Muscle of arm (tissue), 14 donors: ENCODE measurements around the gene MRPS7. TPM values are rescaled to one million over a fixed set of nuclear protein-coding genes. Genes with fewer than 3 reads are reported as not detected.

Experiments
- DNase-seq: peaks from one replicate; pipeline ENCODE4 v3.0.0-alpha.2; 2013
- long read RNA-seq, 11 donors: transcript quantifications; one replicate each; lab custom pipeline, GENCODE V29; 2026
- polyA plus RNA-seq, 12 donors: library from polyadenylated mRNA; unstranded; fragments of 120-200 nt; gene quantifications; one replicate each; pipeline ENCODE4 v1.2.1, GENCODE V29; 2013; ENCODE audit not compliant: insufficient read length in 12 of 12

MRPS7 gene
- polyA plus RNA-seq, result 10 to 100 TPM in 11 of 12 donors, not detected in 1; 34.6 to 65.3 (median 57.7) TPM
- long read RNA-seq, donor 1, transcript MRPS7-201 (5 exons, 1,406 nt), result major isoform, 40 of 44 reads
- long read RNA-seq, donor 1, partial matches to known transcripts, result 0 of 44 reads
- long read RNA-seq, donor 1, other reads (novel, unspliced or antisense), result 0 of 44 reads
- long read RNA-seq, donor 2, transcript MRPS7-201 (5 exons, 1,406 nt), result major isoform, 54 of 85 reads
- long read RNA-seq, donor 2, partial matches to known transcripts, result 27 of 85 reads
- long read RNA-seq, donor 2, other reads (novel, unspliced or antisense), result 0 of 85 reads
- long read RNA-seq, donor 3, transcript MRPS7-201 (5 exons, 1,406 nt), result major isoform, 25 of 27 reads
- long read RNA-seq, donor 3, partial matches to known transcripts, result 0 of 27 reads
- long read RNA-seq, donor 3, other reads (novel, unspliced or antisense), result 0 of 27 reads
- long read RNA-seq, donor 4, transcript MRPS7-201 (5 exons, 1,406 nt), result major isoform, 13 of 23 reads
- long read RNA-seq, donor 4, partial matches to known transcripts, result 10 of 23 reads
- long read RNA-seq, donor 4, other reads (novel, unspliced or antisense), result 0 of 23 reads
- long read RNA-seq, donor 5, transcript MRPS7-201 (5 exons, 1,406 nt), result major isoform, 56 of 68 reads
- long read RNA-seq, donor 5, transcript MRPS7-203 (4 exons, 1,638 nt), result minor isoform, 6 of 68 reads
- long read RNA-seq, donor 5, partial matches to known transcripts, result 0 of 68 reads
- long read RNA-seq, donor 5, other reads (novel, unspliced or antisense), result 6 of 68 reads
- long read RNA-seq, donor 6, transcript MRPS7-201 (5 exons, 1,406 nt), result major isoform, 24 of 41 reads
- long read RNA-seq, donor 6, partial matches to known transcripts, result 14 of 41 reads
- long read RNA-seq, donor 6, other reads (novel, unspliced or antisense), result 0 of 41 reads
- long read RNA-seq, donor 7, transcript MRPS7-201 (5 exons, 1,406 nt), result major isoform, 20 of 23 reads
- long read RNA-seq, donor 7, partial matches to known transcripts, result 0 of 23 reads
- long read RNA-seq, donor 7, other reads (novel, unspliced or antisense), result 0 of 23 reads
- long read RNA-seq, donor 8, transcript MRPS7-201 (5 exons, 1,406 nt), result major isoform, 49 of 49 reads
- long read RNA-seq, donor 8, partial matches to known transcripts, result 0 of 49 reads
- long read RNA-seq, donor 8, other reads (novel, unspliced or antisense), result 0 of 49 reads
- long read RNA-seq, donor 9, transcript MRPS7-201 (5 exons, 1,406 nt), result major isoform, 35 of 38 reads
- long read RNA-seq, donor 9, partial matches to known transcripts, result 0 of 38 reads
- long read RNA-seq, donor 9, other reads (novel, unspliced or antisense), result 0 of 38 reads
- long read RNA-seq, donor 10, transcript MRPS7-201 (5 exons, 1,406 nt), result major isoform, 46 of 67 reads
- long read RNA-seq, donor 10, partial matches to known transcripts, result 18 of 67 reads
- long read RNA-seq, donor 10, other reads (novel, unspliced or antisense), result 0 of 67 reads
- long read RNA-seq, donor 11, transcript MRPS7-201 (5 exons, 1,406 nt), result major isoform, 41 of 48 reads
- long read RNA-seq, donor 11, partial matches to known transcripts, result 0 of 48 reads
- long read RNA-seq, donor 11, other reads (novel, unspliced or antisense), result 5 of 48 reads

GRCh38 chr17:75261336-75262111 lies at the start of gene MRPS7, which contains the start of gene GGA3:
MRPS7 (plus strand) TSS chr17:75261879; CDS start chr17:75261901, 22 bp downstream.
GGA3 (minus strand) TSS chr17:75261606; CDS start chr17:75261587, 19 bp downstream.
- peak; percentile 97 for DNase-seq

- no peak for DNase-seq
Measured at GRCh38 chr17:75218131-75218530, 43.5 kb upstream of the MRPS7 start.

- DNase-seq, result no peak
Measured at GRCh38 chr17:75219815-75220214, 41.9 kb upstream of the MRPS7 start.

- DNase-seq, result no peak
Measured at GRCh38 chr17:75225016-75225415, 36.7 kb upstream of the MRPS7 start.

- DNase-seq, result no peak
Measured at GRCh38 chr17:75227729-75228128, 34.0 kb upstream of the MRPS7 start.

- DNase-seq, result no peak
Measured at GRCh38 chr17:75228305-75228704, 33.4 kb upstream of the MRPS7 start.

GRCh38 chr17:75228847-75229246 lies 32.8 kb upstream of the MRPS7 start:
- no peak for DNase-seq

GRCh38 chr17:75231071-75231470 lies 30.6 kb upstream of the MRPS7 start:
- no peak for DNase-seq

- DNase-seq, result no peak
Measured at GRCh38 chr17:75231741-75232464, 29.8 kb upstream of the MRPS7 start.

- no peak for DNase-seq
Measured at GRCh38 chr17:75232786-75233185, 28.9 kb upstream of the MRPS7 start.

- DNase-seq, result no peak
Measured at GRCh38 chr17:75237100-75238014, 24.3 kb upstream of the MRPS7 start.

- DNase-seq, result no peak
Measured at GRCh38 chr17:75238020-75238580, 23.6 kb upstream of the MRPS7 start.

- DNase-seq, result no peak
Measured at GRCh38 chr17:75238684-75239191, 22.9 kb upstream of the MRPS7 start.

- DNase-seq, result no peak
Measured at GRCh38 chr17:75239214-75239613, 22.5 kb upstream of the MRPS7 start.

- no peak for DNase-seq
Measured at GRCh38 chr17:75239778-75240393, 21.8 kb upstream of the MRPS7 start.

GRCh38 chr17:75240394-75241142 lies 21.1 kb upstream of the MRPS7 start:
- no peak for DNase-seq

- DNase-seq, result no peak
Measured at GRCh38 chr17:75241143-75241430, 20.6 kb upstream of the MRPS7 start.
